ENCODE data around the gene TAF4.

DNA sequence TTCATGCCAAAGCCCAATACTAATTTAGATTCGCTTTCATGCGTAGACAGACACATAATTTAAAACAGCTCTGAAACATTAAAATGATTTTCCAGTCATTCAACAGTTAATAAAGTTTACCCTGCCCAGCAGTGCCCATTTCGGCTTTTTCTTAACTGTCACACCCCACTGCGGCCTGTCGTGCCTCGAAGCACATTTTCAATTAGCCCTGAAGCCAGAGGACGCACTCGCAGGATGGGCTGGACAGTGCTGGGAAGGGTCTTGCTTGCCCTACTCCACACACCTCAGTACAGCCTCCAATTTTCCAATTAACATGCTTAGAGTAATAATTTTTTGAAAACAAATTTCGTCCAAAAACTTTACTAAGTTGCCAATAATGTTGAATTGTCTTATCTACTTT is 35.3 kb downstream of the TAF4 start:
- no peak for TF ChIP-seq POLR2A (IDR thresholded peaks at IDR 0.05)
- TF ChIP-seq, protein P1, sequence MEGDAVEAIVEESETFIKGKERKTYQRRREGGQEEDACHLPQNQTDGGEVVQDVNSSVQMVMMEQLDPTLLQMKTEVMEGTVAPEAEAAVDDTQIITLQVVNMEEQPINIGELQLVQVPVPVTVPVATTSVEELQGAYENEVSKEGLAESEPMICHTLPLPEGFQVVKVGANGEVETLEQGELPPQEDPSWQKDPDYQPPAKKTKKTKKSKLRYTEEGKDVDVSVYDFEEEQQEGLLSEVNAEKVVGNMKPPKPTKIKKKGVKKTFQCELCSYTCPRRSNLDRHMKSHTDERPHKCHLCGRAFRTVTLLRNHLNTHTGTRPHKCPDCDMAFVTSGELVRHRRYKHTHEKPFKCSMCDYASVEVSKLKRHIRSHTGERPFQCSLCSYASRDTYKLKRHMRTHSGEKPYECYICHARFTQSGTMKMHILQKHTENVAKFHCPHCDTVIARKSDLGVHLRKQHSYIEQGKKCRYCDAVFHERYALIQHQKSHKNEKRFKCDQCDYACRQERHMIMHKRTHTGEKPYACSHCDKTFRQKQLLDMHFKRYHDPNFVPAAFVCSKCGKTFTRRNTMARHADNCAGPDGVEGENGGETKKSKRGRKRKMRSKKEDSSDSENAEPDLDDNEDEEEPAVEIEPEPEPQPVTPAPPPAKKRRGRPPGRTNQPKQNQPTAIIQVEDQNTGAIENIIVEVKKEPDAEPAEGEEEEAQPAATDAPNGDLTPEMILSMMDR (IDR thresholded peaks at IDR 0.05), result no peak
